Nephron (organoid): ENCODE data around the gene MCF2L.

ENCODE experiments used
- H3K27ac Mint-ChIP-seq, 3 experiments: 2 replicates each; pipeline ENCODE4 v1.8.0; 2020; ENCODE audit warnings: mixed read lengths in 3 of 3, mild to moderate bottlenecking in 2 of 3, moderate library complexity in 1 of 3
- H3K27me3 Mint-ChIP-seq: 2 replicates; pipeline ENCODE4 v1.8.0; 2021; ENCODE audit warnings: low read depth, mild to moderate bottlenecking, moderate library complexity, mixed read lengths
- H3K36me3 Mint-ChIP-seq: 2 replicates; pipeline ENCODE4 v1.8.0; 2020; ENCODE audit warnings: low read depth, mixed read lengths
- H3K4me1 Mint-ChIP-seq: 2 replicates; pipeline ENCODE4 v1.8.0; 2020; ENCODE audit warnings: mixed read lengths
- H3K4me3 Mint-ChIP-seq, 3 experiments: 2 replicates each; pipeline ENCODE4 v1.8.0; 2020; ENCODE audit warnings: mild to moderate bottlenecking in 3 of 3, mixed read lengths in 3 of 3, moderate library complexity in 2 of 3
- H3K9me3 Mint-ChIP-seq: 2 replicates; pipeline ENCODE4 v1.8.0; 2020; ENCODE audit warnings: mixed read lengths
- CTCF ChIP-seq, 3 experiments: fragments of 200-600 bp; sonication (generic); IDR thresholded peaks; one replicate each; pipeline ENCODE4 v1.5.0; 2021; ENCODE audit warnings: antibody characterized with exemption in 3 of 3; ENCODE audit not compliant: unreplicated experiment in 3 of 3

MCF2L gene

GRCh38 chr13:113022745-113023574 is 53.9 kb downstream of the MCF2L start:
- peaks cover 4% of the 10 kb centered on the region for H3K4me1 Mint-ChIP-seq
- H3K9me3 Mint-ChIP-seq, result no peaks in the 10 kb centered on the region
- H3K27me3 Mint-ChIP-seq, result peaks cover 10% of the 10 kb centered on the region
- peaks cover 6% of the 10 kb centered on the region for H3K36me3 Mint-ChIP-seq
- no peak for TF ChIP-seq CTCF (IDR thresholded peaks at IDR 0.05; ENCODE audit: unreplicated experiment in 3 of 3)
- no peak overlapping the region for H3K27ac Mint-ChIP-seq
- H3K4me3 Mint-ChIP-seq, result no peak overlapping the region

- H3K27me3 Mint-ChIP-seq, result peaks cover 10% of the 10 kb centered on the region
- H3K27ac Mint-ChIP-seq, result no peak overlapping the region
- H3K9me3 Mint-ChIP-seq, result no peaks in the 10 kb centered on the region
- peaks cover 4% of the 10 kb centered on the region for H3K4me1 Mint-ChIP-seq
- H3K36me3 Mint-ChIP-seq, result no peaks in the 10 kb centered on the region
- no peak for TF ChIP-seq CTCF (IDR thresholded peaks at IDR 0.05; ENCODE audit: unreplicated experiment in 3 of 3)
- H3K4me3 Mint-ChIP-seq, result no peak overlapping the region
Measured at GRCh38 chr13:113023694-113024430, 54.8 kb downstream of the MCF2L start.

DNA sequence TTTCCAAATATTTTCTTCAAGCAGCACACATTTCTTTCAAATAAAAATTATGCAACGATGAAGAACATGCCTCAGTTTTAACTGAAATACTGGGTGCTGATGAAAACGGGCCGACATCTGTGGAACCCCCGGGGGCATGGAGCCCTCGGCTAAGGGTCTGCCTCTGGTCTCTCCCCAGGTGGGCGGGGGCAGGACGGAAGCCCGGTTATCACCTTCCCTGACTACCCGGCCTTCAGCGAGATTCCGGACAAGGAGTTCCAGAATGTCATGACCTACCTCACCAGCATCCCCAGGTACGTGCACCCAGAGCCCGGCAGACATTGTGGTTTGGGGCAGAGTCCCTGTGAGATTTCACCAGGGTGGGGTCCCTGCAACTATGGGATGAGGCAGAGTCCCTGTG is 55.5 kb downstream of the MCF2L start:
- Mint-ChIP-seq H3K9me3 (no peaks in the 10 kb centered on the region), H3K4me3 (no peak overlapping the region), H3K27me3 (peaks cover 10% of the 10 kb centered on the region), H3K36me3 (no peaks in the 10 kb centered on the region), H3K4me1 (peaks cover 4% of the 10 kb centered on the region), H3K27ac (no peak overlapping the region)
- no peak for TF ChIP-seq CTCF (IDR thresholded peaks at IDR 0.05; ENCODE audit: unreplicated experiment in 3 of 3)

- Mint-ChIP-seq H3K36me3 (no peaks in the 10 kb centered on the region), H3K9me3 (no peaks in the 10 kb centered on the region), H3K4me1 (peaks cover 4% of the 10 kb centered on the region), H3K27ac (no peak overlapping the region), H3K27me3 (peaks cover 10% of the 10 kb centered on the region), H3K4me3 (no peak overlapping the region)
- TF ChIP-seq CTCF (IDR thresholded peaks at IDR 0.05; ENCODE audit: unreplicated experiment in 3 of 3), result no peak
Measured at GRCh38 chr13:113026391-113026910, 57.4 kb downstream of the MCF2L start.

GRCh38 chr13:113027095-113027494 is 58.1 kb downstream of the MCF2L start:
- no peak overlapping the region for H3K4me3 Mint-ChIP-seq
- H3K4me1 Mint-ChIP-seq, result peaks cover 4% of the 10 kb centered on the region
- no peaks in the 10 kb centered on the region for H3K9me3 Mint-ChIP-seq
- no peak overlapping the region for H3K27ac Mint-ChIP-seq
- no peaks in the 10 kb centered on the region for H3K36me3 Mint-ChIP-seq
- TF ChIP-seq CTCF (IDR thresholded peaks at IDR 0.05; ENCODE audit: unreplicated experiment in 3 of 3), result no peak
- H3K27me3 Mint-ChIP-seq, result peaks cover 10% of the 10 kb centered on the region
